GM23248 (cell line): ENCODE data around the gene ABCF1.

Source experiments
- EZH2 ChIP-seq: fragments of 200-600 bp; sonication (generic); IDR thresholded peaks from 2 replicates; pipeline ENCODE4 v1.6.1; 2018; ENCODE audit warnings: antibody characterized with exemption, mild to moderate bottlenecking; ENCODE audit not compliant: insufficient read depth, poor library complexity, severe bottlenecking
- EZH2phosphoT487 ChIP-seq: fragments of 200-600 bp; sonication (generic); IDR thresholded peaks from 2 replicates; pipeline ENCODE4 v1.6.1; 2018; ENCODE audit warnings: antibody characterized with exemption, moderate library complexity, mild to moderate bottlenecking, low read depth; ENCODE audit not compliant: insufficient read depth

DNA sequence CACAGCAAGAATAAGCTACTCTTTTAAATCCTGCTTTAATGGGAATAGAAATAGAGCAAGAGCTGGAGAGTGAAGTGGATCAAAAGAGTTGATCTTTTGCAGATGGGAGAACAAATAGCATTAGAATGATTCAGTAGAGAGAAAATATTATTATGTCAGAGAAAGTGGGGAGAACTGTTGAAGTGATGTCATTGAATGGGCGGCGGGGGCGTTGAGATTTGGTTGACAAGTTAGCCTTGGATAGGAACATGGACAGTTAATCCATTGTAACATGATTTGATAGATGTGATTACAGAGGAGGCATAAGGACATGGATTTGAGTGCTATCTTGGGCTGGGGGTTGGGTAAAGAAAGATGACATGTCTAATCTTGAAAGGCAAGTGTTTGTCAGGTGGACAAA is 64.6 kb downstream of the ABCF1 start:
- TF ChIP-seq EZH2 = no peak
- TF ChIP-seq EZH2phosphoT487 = no peak
